ENCODE measurements around the gene L3MBTL4. TPM values are rescaled to one million over a fixed set of nuclear protein-coding genes. Genes with fewer than 3 reads are reported as not detected.

The L3MBTL4 gene
- total RNA-seq, 2 donors from 2014 or later = 10.9 to 11.2 TPM

DNA sequence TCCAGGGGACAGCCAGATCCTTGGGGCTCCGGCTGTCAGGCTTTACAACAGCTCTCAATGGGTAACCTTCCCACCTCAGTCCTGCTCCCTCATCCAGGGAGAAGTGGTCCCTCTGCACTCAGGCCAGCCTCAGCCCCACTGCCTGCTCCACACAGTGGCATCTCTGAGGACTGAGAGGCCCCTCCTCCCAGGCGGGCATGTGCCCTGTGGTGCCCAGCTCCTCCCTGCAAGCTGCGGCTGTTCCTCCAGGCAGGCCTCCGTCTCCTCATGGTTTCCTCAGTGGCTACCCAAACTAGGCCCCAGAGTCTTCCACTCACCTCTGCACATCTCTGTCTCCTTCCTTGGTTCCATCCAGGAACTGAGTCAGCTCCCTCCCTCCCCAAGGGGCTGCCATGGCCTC lies 437.7 kb downstream of the L3MBTL4 start:
- Histone ChIP-seq H3K27me3 (no peaks in the 10 kb centered on the region), H3K4me3 (no peak overlapping the region), H3K27ac (no peak overlapping the region), H3K9me3 (no peaks in the 10 kb centered on the region), H3K36me3 (replicated peaks in 1 of 2; ENCODE audit: insufficient read depth in 1 of 2, low read depth in 2 of 2) (no peaks in the 10 kb centered on the region), H3K4me1 (no peaks in the 10 kb centered on the region)
- intact Hi-C loops (cut with DNase I) = no loop called here
- 96% methylated on average over 4 of the region's 4 CpGs; no CpG with 5 or more reads in 1 of the 2 donors for WGBS, 2 donors
- TF ChIP-seq, protein P1, sequence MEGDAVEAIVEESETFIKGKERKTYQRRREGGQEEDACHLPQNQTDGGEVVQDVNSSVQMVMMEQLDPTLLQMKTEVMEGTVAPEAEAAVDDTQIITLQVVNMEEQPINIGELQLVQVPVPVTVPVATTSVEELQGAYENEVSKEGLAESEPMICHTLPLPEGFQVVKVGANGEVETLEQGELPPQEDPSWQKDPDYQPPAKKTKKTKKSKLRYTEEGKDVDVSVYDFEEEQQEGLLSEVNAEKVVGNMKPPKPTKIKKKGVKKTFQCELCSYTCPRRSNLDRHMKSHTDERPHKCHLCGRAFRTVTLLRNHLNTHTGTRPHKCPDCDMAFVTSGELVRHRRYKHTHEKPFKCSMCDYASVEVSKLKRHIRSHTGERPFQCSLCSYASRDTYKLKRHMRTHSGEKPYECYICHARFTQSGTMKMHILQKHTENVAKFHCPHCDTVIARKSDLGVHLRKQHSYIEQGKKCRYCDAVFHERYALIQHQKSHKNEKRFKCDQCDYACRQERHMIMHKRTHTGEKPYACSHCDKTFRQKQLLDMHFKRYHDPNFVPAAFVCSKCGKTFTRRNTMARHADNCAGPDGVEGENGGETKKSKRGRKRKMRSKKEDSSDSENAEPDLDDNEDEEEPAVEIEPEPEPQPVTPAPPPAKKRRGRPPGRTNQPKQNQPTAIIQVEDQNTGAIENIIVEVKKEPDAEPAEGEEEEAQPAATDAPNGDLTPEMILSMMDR (IDR thresholded peaks at IDR 0.05) = no peak
- TF ChIP-seq POLR2A (IDR thresholded peaks at IDR 0.05) = no peak
- DNase-seq (no peak), ATAC-seq (no peak)

- no peaks in the 10 kb centered on the region for H3K9me3 ChIP-seq
- H3K36me3 ChIP-seq (replicated peaks in 1 of 2; ENCODE audit: insufficient read depth in 1 of 2, low read depth in 2 of 2) = no peaks in the 10 kb centered on the region
- 64% methylated on average over 10 of the region's 10 CpGs for WGBS, 2 donors
- no peak overlapping the region for H3K27ac ChIP-seq
- DNase-seq (no peak), ATAC-seq (no peak)
- no peaks in the 10 kb centered on the region for H3K27me3 ChIP-seq
- H3K4me1 ChIP-seq = no peaks in the 10 kb centered on the region
- no peak overlapping the region for H3K4me3 ChIP-seq
- intact Hi-C loops (cut with DNase I) = no loop called here
- TF ChIP-seq, protein P1 (IDR thresholded peaks at IDR 0.05) = no peak
- TF ChIP-seq POLR2A (IDR thresholded peaks at IDR 0.05) = no peak
Observed at GRCh38 chr18:5975111-5976002, 439.4 kb downstream of the L3MBTL4 start.

DNA sequence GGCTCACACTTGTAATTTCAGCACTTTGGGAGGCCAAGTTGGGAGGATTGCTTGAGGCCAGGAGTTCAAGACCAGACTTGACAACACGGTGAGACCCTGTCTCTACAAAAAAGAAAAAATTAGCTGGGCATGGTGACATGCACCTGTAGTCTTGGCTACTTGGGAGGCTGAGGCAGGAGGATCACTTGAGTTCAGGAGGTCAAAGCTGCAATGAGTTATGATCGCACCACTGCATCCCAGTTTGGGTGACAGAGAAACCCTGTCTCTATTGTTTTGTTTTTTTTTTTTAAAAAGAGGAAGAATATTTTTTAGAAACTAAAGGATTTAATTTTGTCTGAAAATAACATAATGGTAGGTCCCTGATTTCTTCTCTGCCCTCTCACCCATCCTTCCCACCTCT lies 440.0 kb downstream of the L3MBTL4 start:
- Histone ChIP-seq H3K9me3 (no peaks in the 10 kb centered on the region), H3K27me3 (no peaks in the 10 kb centered on the region), H3K27ac (no peak overlapping the region), H3K4me1 (no peaks in the 10 kb centered on the region), H3K36me3 (replicated peaks in 1 of 2; ENCODE audit: insufficient read depth in 1 of 2, low read depth in 2 of 2) (no peaks in the 10 kb centered on the region), H3K4me3 (no peak overlapping the region)
- WGBS, 2 donors = 85 to 97% methylated on average over 2 of the region's 2 CpGs
- TF ChIP-seq, protein P1 (IDR thresholded peaks at IDR 0.05) = no peak
- no peak for TF ChIP-seq POLR2A (IDR thresholded peaks at IDR 0.05)
- DNase-seq (no peak), ATAC-seq (no peak)
- intact Hi-C loops (cut with DNase I) = no loop called here

GRCh38 chr18:5973099-5973498 lies 441.6 kb downstream of the L3MBTL4 start:
- DNase-seq (no peak), ATAC-seq (no peak)
- intact Hi-C loops (cut with DNase I) = no loop called here
- TF ChIP-seq POLR2A (IDR thresholded peaks at IDR 0.05) = no peak
- TF ChIP-seq, protein P1 (IDR thresholded peaks at IDR 0.05) = no peak
- 96 to 97% methylated on average over 3 of the region's 3 CpGs for WGBS, 2 donors
- Histone ChIP-seq H3K4me3 (no peak overlapping the region), H3K27me3 (no peaks in the 10 kb centered on the region), H3K4me1 (no peaks in the 10 kb centered on the region), H3K27ac (no peak overlapping the region), H3K36me3 (replicated peaks in 1 of 2; ENCODE audit: insufficient read depth in 1 of 2, low read depth in 2 of 2) (no peaks in the 10 kb centered on the region), H3K9me3 (no peaks in the 10 kb centered on the region)

- H3K4me1 ChIP-seq = no peaks in the 10 kb centered on the region
- no peak overlapping the region for H3K4me3 ChIP-seq
- no peak overlapping the region for H3K27ac ChIP-seq
- ATAC-seq = no peak
- no peaks in the 10 kb centered on the region for H3K9me3 ChIP-seq
- intact Hi-C loops (cut with DNase I) = no loop called here
- DNase-seq = no peak
- no peaks in the 10 kb centered on the region for H3K36me3 ChIP-seq (replicated peaks in 1 of 2; ENCODE audit: insufficient read depth in 1 of 2, low read depth in 2 of 2)
- 84 to 87% methylated on average over 7 of the region's 7 CpGs for WGBS, 2 donors
- no peaks in the 10 kb centered on the region for H3K27me3 ChIP-seq
- TF ChIP-seq, protein P1 (IDR thresholded peaks at IDR 0.05) = no peak
- TF ChIP-seq POLR2A (IDR thresholded peaks at IDR 0.05) = no peak
Observed at GRCh38 chr18:5972298-5972697, 442.4 kb downstream of the L3MBTL4 start.

All from body of pancreas (tissue), 4 donors.